Hepatocyte (in vitro differentiated cells): Measurements from ENCODE around the gene SV2C. TPM values are rescaled to one million over a fixed set of nuclear protein-coding genes. Genes with fewer than 3 reads are reported as not detected.

Source experiments
- DNase-seq: peaks from one replicate; pipeline ENCODE4 v3.0.0-alpha.2; 2016; ENCODE audit warnings: low spot score
- H2AFZ ChIP-seq: fragments of 200-600 bp; sonication (generic); 2 replicates; pipeline ENCODE4 v1.6.0; 2016; ENCODE audit warnings: antibody characterized with exemption, mild to moderate bottlenecking
- H3K27ac ChIP-seq: fragments of 200-600 bp; sonication (generic); 2 replicates; pipeline ENCODE4 v1.5.1; 2016; ENCODE audit warnings: mild to moderate bottlenecking
- H3K27me3 ChIP-seq: fragments of 200-600 bp; sonication (generic); 2 replicates; pipeline ENCODE4 v1.6.1; 2016
- H3K36me3 ChIP-seq: fragments of 200-600 bp; sonication (generic); replicated peaks from 2 replicates; pipeline ENCODE4 v1.5.1; 2016; ENCODE audit warnings: low read depth; ENCODE audit not compliant: insufficient read depth
- H3K4me1 ChIP-seq: fragments of 200-600 bp; sonication (generic); 2 replicates; pipeline ENCODE4 v1.5.1; 2016; ENCODE audit warnings: mild to moderate bottlenecking, moderate library complexity; ENCODE audit not compliant: insufficient read depth
- H3K4me2 ChIP-seq: fragments of 200-600 bp; sonication (generic); 2 replicates; pipeline ENCODE4 v1.6.0; 2016
- H3K4me3 ChIP-seq: fragments of 200-600 bp; sonication (generic); 2 replicates; pipeline ENCODE4 v1.5.1; 2016; ENCODE audit warnings: mild to moderate bottlenecking
- H3K79me2 ChIP-seq: fragments of 200-600 bp; sonication (generic); 2 replicates; pipeline ENCODE4 v1.6.0; 2017; ENCODE audit warnings: mild to moderate bottlenecking
- H3K9me2 ChIP-seq: fragments of 200-600 bp; sonication (generic); replicated peaks from 2 replicates; pipeline ENCODE4 v1.6.0; 2017; ENCODE audit warnings: mild to moderate bottlenecking; ENCODE audit not compliant: insufficient read depth
- H3K9me3 ChIP-seq: fragments of 200-600 bp; sonication (generic); 2 replicates; pipeline ENCODE4 v1.5.1; 2016; ENCODE audit warnings: low read depth, mild to moderate bottlenecking
- H4K20me1 ChIP-seq: fragments of 200-600 bp; sonication (generic); 2 replicates; pipeline ENCODE4 v1.6.0; 2016; ENCODE audit warnings: mild to moderate bottlenecking; ENCODE audit not compliant: insufficient read depth, poor library complexity, severe bottlenecking
- EZH2 ChIP-seq: fragments of 200-600 bp; sonication (generic); IDR thresholded peaks from 2 replicates; pipeline ENCODE4 v1.6.1; 2016; ENCODE audit warnings: antibody characterized with exemption, mild to moderate bottlenecking, borderline replicate concordance
- EZH2phosphoT487 ChIP-seq: fragments of 200-600 bp; sonication (generic); IDR thresholded peaks from one replicate; pipeline ENCODE4 v1.6.1; 2018; ENCODE audit warnings: antibody characterized with exemption, mild to moderate bottlenecking, low read depth, moderate library complexity; ENCODE audit not compliant: unreplicated experiment, severe bottlenecking
- WGBS: methylation state at CpG from one replicate; pipeline ENCODE4 v1.1.6; 2016; ENCODE audit warnings: low lambda C conversion rate; ENCODE audit errors: missing lambda C conversion rate; 5-methylcytosine and 5-hydroxymethylcytosine counted together
- polyA plus RNA-seq: library from polyadenylated mRNA; unstranded; fragments of >200 nt; fragmentation: Nextera tagmentation; extraction: Ambion mirVana; gene quantifications from 2 replicates; pipeline ENCODE4 v1.2.1, GENCODE V29; 2016
- total RNA-seq: library from RNA; depleted of rRNA; stranded (reverse); fragments of >200 nt; gene quantifications from 2 replicates; pipeline ENCODE4 v1.2.3, GENCODE V29; 2014
- TF ChIP-seq, protein P1 (sequence below): fragments of 200-600 bp; sonication (generic); IDR thresholded peaks from 2 replicates; pipeline ENCODE4 v1.5.1; 2016; ENCODE audit warnings: antibody characterized with exemption, mild to moderate bottlenecking; ENCODE audit not compliant: poor library complexity

The SV2C gene
- total and polyA plus RNA-seq, 2 experiments from 2014 or later: under 0.01 to 0.05 TPM

DNA sequence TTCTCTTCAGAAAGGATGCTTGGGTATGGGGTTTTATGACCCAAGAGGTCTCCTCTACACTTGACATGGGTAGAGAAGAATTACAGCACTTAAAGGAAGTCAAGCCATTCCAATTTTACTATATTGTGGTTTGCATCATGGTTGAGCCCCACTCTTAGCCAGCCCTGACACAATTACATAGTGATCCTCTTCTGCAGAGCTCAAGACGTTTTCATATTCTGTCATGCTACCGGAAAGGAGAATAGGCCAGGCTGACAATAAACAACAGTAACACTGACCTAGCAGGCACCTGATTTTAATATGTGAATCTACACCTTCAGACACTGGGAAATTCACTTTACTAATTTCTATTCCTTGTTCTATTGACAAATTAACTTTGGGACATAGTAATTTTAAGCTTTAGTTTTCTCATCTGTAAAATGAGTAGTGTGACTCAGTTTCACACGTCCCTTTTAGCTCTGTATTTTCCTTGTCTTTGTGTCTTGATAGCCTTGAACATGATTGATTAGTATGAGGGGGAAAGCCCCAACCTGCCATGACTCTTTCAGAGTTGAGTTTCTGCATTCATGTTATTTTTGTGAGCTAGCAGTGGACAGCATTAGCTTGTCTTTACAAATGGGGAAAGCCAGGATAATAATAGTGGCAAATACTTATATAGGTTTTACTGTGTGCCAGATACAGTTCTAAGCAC, 83.8 kb downstream of the SV2C start:
- Histone ChIP-seq H3K27ac (no peak overlapping the region), H2AFZ (no peak overlapping the region), H3K9me3 (no peaks in the 10 kb centered on the region), H4K20me1 (no peaks in the 10 kb centered on the region), H3K79me2 (no peaks in the 10 kb centered on the region), H3K4me2 (no peak overlapping the region), H3K4me3 (no peak overlapping the region), H3K36me3 (no peaks in the 10 kb centered on the region), H3K4me1 (no peaks in the 10 kb centered on the region), H3K27me3 (no peaks in the 10 kb centered on the region), H3K9me2 (no peaks in the 10 kb centered on the region)
- 83% methylated on average over 3 of the region's 3 CpGs for WGBS
- DNase-seq: no peak
- TF ChIP-seq EZH2 (no peak), EZH2phosphoT487 (no peak)
- TF ChIP-seq, protein P1, sequence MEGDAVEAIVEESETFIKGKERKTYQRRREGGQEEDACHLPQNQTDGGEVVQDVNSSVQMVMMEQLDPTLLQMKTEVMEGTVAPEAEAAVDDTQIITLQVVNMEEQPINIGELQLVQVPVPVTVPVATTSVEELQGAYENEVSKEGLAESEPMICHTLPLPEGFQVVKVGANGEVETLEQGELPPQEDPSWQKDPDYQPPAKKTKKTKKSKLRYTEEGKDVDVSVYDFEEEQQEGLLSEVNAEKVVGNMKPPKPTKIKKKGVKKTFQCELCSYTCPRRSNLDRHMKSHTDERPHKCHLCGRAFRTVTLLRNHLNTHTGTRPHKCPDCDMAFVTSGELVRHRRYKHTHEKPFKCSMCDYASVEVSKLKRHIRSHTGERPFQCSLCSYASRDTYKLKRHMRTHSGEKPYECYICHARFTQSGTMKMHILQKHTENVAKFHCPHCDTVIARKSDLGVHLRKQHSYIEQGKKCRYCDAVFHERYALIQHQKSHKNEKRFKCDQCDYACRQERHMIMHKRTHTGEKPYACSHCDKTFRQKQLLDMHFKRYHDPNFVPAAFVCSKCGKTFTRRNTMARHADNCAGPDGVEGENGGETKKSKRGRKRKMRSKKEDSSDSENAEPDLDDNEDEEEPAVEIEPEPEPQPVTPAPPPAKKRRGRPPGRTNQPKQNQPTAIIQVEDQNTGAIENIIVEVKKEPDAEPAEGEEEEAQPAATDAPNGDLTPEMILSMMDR: no peak

DNA sequence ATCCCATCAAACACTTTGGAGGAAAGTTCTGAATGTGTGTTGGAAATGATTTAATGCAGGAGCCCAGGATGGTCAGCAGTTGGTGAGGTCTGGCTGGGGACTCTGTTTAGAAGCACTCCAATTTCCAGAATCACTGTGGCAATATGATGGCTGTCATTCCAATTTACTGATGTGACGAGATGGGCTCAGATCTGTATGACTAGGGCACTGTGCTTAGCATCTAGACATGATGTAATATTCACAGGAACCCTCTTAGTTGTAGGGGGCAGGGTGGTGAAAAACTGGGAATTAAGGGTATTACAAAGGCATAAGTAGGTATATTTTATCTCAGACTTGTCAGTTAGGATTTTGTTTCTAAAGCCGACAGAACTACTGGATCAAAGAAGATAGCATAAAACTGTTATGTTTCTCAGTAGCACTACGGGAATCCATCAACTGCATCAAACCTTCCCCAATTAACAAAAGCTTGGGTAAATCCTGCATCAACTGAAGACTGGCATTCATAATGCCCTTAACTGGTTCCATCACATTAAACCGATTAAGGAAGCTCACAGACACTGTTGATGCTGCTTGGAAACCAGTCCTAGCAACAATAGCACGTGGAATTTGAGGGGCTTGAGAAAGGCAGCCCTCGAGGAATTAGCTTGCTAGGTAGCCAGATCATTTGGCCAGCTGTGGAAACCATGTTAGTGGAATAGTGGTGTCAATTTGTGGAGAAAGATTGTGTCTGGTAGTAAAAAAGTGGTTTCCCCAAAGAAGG, 86.1 kb downstream of the SV2C start:
- Histone ChIP-seq H3K9me3 (no peaks in the 10 kb centered on the region), H3K36me3 (no peaks in the 10 kb centered on the region), H3K27ac (no peak overlapping the region), H3K79me2 (no peaks in the 10 kb centered on the region), H3K4me1 (no peaks in the 10 kb centered on the region), H3K4me2 (no peak overlapping the region), H3K27me3 (no peaks in the 10 kb centered on the region), H3K4me3 (no peak overlapping the region), H4K20me1 (no peaks in the 10 kb centered on the region), H3K9me2 (no peaks in the 10 kb centered on the region), H2AFZ (no peak overlapping the region)
- TF ChIP-seq EZH2: no peak
- TF ChIP-seq, protein P1: no peak
- TF ChIP-seq EZH2phosphoT487: no peak
- DNase-seq: no peak
- 65% methylated on average over 6 of the region's 6 CpGs for WGBS

DNA sequence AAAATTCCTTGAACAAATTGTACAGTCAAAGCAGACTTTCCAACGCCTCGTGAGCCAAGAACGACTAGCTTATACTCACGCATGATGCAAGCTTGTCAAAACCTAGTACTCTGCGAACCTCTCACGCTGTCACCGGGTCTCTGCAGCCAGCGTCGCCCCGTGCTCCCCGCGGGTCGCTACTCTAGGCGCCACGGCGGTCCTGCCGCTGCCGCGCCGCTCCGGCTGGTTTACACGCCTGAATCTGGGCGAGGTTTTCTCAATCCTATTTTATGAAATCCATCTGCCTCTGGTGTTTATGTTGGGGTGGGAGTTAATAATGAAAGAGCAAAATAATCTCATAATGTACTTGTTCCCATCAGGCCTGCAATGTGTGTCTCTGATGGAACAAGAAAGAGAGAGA, 90.9 kb downstream of the SV2C start:
- Histone ChIP-seq H2AFZ (no peak overlapping the region), H3K9me3 (no peaks in the 10 kb centered on the region), H3K27me3 (no peaks in the 10 kb centered on the region), H3K4me1 (no peaks in the 10 kb centered on the region), H3K4me3 (no peak overlapping the region), H3K79me2 (no peaks in the 10 kb centered on the region), H3K27ac (no peak overlapping the region), H3K9me2 (no peaks in the 10 kb centered on the region), H3K4me2 (no peak overlapping the region), H3K36me3 (no peaks in the 10 kb centered on the region), H4K20me1 (no peaks in the 10 kb centered on the region)
- over 99% methylated on average over 23 of the region's 23 CpGs for WGBS
- TF ChIP-seq EZH2 (no peak), EZH2phosphoT487 (no peak)
- TF ChIP-seq, protein P1: no peak
- no peak for DNase-seq
